GM12891 (cell line): ENCODE results near the gene GGTLC1.

Experiments
- PAX5 ChIP-seq: IDR thresholded peaks from 2 replicates; pipeline ENCODE4 v1.6.1; 2011; ENCODE audit warnings: low read length, moderate library complexity, mild to moderate bottlenecking; ENCODE audit not compliant: insufficient read depth, severe bottlenecking
- POLR2A ChIP-seq: IDR thresholded peaks from 2 replicates; pipeline ENCODE4 v1.6.1; 2011; ENCODE audit warnings: low read depth, low read length, control low read depth
- POLR2AphosphoS5 ChIP-seq: IDR thresholded peaks from 2 replicates; pipeline ENCODE4 v1.6.1; 2011; ENCODE audit warnings: low read depth, low read length, control low read depth
- POU2F2 ChIP-seq: IDR thresholded peaks from 2 replicates; pipeline ENCODE4 v1.6.1; 2011; ENCODE audit warnings: low read depth, mild to moderate bottlenecking, control low read depth, low read length, moderate library complexity
- SPI1 ChIP-seq: IDR thresholded peaks from 2 replicates; pipeline ENCODE4 v1.6.1; 2011; ENCODE audit warnings: low read depth, low read length, control low read depth
- TAF1 ChIP-seq: IDR thresholded peaks from 2 replicates; pipeline ENCODE4 v1.6.1; 2011; ENCODE audit warnings: low read depth, low read length, control low read depth

- TF ChIP-seq POLR2A, result no peak
- no peak for TF ChIP-seq POLR2AphosphoS5
- no peak for TF ChIP-seq TAF1
- TF ChIP-seq SPI1, result no peak
- TF ChIP-seq PAX5, result no peak
- no peak for TF ChIP-seq POU2F2
These were observed 43.9 kb upstream of the GGTLC1 start for GRCh38 chr20:24032400-24032898.
